Panc1 (cell line): ENCODE measurements around the gene ITPRIP.

Experiments used
- POLR2AphosphoS5 ChIP-seq: IDR thresholded peaks from 2 replicates; pipeline ENCODE4 v1.6.1; 2012; ENCODE audit warnings: mild to moderate bottlenecking, low read depth, low read length, moderate library complexity
- TCF7L2 ChIP-seq: IDR thresholded peaks from 2 replicates; pipeline ENCODE4 v1.6.1; 2011; ENCODE audit warnings: mild to moderate bottlenecking, low read depth, low read length, inconsistent platforms
- TF ChIP-seq, protein P1 (sequence below): fragments of 450-650 bp; IDR thresholded peaks from 2 replicates; pipeline ENCODE4 v1.5.1; 2017; ENCODE audit warnings: mild to moderate bottlenecking
- TF ChIP-seq, protein P2 (sequence below), 2 experiments: IDR thresholded peaks; 2 replicates each; pipeline ENCODE4 v1.6.1; 2011 to 2012; ENCODE audit warnings: low read depth in 2 of 2, control low read depth in 1 of 2, low read length in 1 of 2, mild to moderate bottlenecking in 1 of 2, moderate library complexity in 1 of 2; ENCODE audit not compliant: insufficient read depth in 1 of 2

DNA sequence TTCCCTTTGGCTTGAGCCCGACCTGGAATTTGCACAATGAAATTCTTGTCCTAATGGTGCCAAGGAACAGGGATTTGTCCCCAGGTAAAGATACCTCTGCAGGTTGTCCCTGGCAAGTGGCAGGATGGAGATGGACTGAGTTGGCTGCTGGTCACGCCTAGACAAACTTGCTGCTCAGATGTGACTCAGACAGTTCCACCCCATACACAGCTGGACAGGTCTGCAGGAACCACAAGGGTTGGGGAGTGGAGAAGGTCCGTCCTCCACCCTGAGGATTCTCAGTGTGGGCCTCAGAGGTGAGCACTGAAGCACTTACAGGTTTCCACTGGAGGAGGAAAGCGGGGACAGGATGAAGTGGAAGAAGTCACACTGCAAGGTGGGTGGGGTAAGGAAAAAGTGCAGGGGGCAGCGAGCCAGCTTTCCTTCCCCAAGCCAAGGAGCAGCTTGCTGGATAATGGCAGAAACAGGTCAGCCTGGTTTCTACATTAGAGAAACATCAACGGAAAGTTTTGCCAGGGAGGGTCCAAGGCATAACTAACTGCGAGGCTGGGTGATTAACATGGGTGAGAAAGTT is 20.5 kb downstream of the ITPRIP start:
- TF ChIP-seq, protein P1, sequence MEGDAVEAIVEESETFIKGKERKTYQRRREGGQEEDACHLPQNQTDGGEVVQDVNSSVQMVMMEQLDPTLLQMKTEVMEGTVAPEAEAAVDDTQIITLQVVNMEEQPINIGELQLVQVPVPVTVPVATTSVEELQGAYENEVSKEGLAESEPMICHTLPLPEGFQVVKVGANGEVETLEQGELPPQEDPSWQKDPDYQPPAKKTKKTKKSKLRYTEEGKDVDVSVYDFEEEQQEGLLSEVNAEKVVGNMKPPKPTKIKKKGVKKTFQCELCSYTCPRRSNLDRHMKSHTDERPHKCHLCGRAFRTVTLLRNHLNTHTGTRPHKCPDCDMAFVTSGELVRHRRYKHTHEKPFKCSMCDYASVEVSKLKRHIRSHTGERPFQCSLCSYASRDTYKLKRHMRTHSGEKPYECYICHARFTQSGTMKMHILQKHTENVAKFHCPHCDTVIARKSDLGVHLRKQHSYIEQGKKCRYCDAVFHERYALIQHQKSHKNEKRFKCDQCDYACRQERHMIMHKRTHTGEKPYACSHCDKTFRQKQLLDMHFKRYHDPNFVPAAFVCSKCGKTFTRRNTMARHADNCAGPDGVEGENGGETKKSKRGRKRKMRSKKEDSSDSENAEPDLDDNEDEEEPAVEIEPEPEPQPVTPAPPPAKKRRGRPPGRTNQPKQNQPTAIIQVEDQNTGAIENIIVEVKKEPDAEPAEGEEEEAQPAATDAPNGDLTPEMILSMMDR: no peak
- no peak for TF ChIP-seq POLR2AphosphoS5
- TF ChIP-seq, protein P2, sequence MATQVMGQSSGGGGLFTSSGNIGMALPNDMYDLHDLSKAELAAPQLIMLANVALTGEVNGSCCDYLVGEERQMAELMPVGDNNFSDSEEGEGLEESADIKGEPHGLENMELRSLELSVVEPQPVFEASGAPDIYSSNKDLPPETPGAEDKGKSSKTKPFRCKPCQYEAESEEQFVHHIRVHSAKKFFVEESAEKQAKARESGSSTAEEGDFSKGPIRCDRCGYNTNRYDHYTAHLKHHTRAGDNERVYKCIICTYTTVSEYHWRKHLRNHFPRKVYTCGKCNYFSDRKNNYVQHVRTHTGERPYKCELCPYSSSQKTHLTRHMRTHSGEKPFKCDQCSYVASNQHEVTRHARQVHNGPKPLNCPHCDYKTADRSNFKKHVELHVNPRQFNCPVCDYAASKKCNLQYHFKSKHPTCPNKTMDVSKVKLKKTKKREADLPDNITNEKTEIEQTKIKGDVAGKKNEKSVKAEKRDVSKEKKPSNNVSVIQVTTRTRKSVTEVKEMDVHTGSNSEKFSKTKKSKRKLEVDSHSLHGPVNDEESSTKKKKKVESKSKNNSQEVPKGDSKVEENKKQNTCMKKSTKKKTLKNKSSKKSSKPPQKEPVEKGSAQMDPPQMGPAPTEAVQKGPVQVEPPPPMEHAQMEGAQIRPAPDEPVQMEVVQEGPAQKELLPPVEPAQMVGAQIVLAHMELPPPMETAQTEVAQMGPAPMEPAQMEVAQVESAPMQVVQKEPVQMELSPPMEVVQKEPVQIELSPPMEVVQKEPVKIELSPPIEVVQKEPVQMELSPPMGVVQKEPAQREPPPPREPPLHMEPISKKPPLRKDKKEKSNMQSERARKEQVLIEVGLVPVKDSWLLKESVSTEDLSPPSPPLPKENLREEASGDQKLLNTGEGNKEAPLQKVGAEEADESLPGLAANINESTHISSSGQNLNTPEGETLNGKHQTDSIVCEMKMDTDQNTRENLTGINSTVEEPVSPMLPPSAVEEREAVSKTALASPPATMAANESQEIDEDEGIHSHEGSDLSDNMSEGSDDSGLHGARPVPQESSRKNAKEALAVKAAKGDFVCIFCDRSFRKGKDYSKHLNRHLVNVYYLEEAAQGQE (IDR thresholded peaks at IDR 0.05; ENCODE audit: insufficient read depth in 1 of 2, low read depth in 2 of 2, low read length in 1 of 2): no peak
- no peak for TF ChIP-seq TCF7L2
